HG02571 (cell line): ENCODE measurements around the gene THSD7B.
"Not testable (repeated sequence)": the region's sequence is repeated elsewhere in the genome, so short reads cannot be mapped to it uniquely, and the experiment has no call there.

Source experiments
- ATAC-seq: cut with Tn5 transposase; IDR thresholded peaks from one replicate; pipeline ENCODE4 v1.9.1; 2021; ENCODE audit warnings: mild to moderate bottlenecking, moderate library complexity; ENCODE audit not compliant: unreplicated experiment

Gene THSD7B

DNA sequence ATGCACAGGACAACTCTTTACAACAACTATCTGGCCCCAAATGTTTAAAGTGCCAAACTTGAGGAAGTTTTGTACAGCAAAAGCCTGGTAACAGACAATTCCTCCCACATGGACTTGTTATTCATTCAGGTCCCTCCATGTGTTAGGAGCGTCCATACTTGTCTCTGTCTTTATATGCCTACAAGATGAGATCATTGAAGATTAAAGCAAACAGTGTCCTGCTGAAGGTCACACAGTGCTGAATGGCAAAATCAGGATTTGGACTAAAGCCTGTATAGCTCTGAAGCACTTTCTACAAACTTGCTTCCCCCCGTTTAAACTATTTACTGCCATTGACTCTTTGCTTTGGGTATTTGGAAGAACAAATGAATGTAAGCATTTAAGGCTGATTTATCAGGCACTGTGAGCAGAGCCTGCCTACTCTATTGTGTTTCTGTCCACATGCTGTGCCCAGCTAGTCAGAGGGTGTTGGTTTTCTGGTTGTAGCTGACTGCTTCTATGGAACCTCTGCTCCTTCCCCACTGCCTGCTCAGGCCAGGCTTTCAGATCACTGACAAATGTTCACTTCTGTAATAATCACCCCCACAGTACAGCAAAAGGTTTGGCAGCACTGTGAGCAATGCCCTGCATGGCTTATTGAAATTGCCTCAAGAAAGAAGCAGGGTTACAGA is 274.3 kb downstream of the THSD7B start:
- ATAC-seq: no peak

GRCh38 chr2:137047369-137047768 is 282.0 kb downstream of the THSD7B start:
- no peak for ATAC-seq

DNA sequence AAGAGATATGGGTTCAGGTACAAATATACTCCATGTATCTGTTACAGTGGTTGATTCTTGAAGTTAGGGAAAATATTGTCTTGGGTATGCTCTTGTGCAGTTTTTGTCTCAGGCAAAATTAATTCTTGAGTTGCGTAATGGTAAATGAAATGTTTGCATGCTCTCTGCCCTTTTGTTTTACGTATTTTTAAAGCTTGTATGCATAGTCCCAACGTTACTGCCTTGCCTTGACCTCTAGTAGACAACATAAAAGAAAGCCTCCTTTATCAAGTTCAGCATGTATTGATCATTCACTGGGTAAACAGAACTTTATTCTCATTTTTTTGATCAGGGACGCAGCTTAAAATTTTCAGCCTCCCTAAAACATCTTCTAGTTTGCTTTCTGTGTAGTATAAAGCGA is 283.1 kb downstream of the THSD7B start:
- no peak for ATAC-seq

DNA sequence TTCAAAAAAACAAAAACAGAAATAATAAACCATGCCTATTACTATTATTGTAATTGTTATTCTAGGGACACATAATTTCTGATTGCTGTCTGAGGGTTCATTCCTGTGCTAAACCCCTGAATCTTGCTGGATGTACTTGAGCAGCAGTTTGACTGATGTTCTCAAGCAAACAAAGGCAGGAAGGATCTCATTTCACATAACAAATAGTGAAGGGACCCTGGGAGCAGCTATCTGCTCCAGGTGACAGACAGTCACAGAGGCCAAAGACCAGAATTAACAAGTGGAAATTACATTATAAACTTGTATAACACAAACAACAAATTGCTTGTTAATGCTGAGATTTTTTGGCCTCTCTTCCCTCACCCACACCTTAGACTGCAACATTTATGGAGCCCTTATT is 284.2 kb downstream of the THSD7B start:
- ATAC-seq: no peak

GRCh38 chr2:137050949-137051348 is 285.6 kb downstream of the THSD7B start:
- no peak for ATAC-seq

DNA sequence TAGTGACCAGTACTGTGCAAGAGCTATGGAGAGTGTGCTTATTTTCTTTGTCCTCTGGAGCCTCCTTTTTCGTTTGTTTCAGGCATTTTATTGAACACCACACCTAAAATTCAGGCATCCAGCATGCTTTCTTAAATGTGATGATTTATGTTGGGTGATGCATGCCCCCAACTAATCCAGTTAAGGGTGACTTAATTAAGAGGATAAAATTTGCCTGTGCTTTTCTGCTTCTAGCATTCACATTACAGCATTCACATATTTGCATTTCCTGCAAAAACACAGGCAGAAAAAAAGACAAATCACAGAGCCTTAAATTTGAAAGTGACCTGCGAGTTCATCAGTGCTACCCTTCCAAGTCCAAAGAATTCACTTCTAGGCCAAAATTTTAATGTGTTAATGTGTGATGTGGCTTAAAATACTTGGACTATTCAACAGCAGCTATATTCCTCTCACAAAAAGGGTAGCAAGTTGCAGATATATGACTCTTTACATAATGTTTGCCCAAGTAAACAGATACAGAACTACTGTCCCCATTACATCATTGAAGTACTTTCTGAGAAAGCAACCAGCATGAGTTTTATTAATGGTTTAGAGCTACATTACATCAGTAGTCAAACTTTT is 286.5 kb downstream of the THSD7B start:
- no peak for ATAC-seq

GRCh38 chr2:137056704-137057103 is 291.4 kb downstream of the THSD7B start:
- ATAC-seq: no peak

DNA sequence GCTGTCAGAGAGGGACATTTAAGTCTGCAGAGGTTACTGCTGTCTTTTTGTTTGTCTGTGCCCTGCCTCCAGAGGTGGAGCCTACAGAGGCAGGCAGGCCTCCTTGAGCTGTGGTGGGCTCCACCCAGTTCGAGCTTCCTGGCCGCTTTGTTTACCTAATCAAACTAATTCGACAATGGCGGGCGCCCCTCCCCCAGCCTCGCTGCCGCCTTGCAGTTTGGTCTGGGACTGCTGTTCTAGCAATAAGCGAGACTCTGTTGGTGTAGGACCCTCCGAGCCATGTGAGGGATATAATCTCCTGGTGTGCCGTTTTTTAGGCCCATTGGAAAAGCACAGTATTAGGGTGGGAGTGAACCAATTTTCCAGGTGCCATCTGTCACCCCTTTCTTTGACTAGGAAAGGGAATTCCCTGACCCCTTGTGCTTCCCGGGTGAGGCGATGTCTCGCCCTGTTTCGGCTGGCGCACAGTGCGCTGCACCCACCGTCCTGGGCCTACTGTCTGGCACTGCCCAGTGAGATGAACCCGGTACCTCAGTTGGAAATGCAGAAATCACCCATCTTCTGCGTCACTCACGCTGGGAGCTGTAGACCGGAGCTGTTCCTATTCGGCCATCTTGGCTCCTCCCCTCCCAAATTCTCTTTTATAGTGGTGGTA is 310.9 kb downstream of the THSD7B start:
- not testable (repeated sequence) for ATAC-seq

DNA sequence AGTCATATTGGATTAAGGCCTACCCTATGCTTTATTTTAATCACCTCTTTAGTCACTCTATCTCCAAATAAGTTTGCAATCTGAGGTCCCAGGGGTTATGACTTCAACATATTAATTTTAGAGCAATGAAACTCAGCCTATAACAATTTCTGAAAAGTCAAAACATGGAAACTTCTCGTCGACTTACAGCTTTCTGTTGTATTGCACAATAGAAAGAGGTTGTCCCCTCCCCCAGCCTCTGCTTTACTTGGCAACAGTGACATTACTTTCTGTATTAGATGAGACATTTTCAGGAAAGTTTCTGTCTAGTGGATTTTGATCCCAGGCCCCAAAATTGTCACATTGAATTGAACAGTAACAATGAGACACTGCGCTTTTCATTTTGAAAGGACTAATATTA is 326.4 kb downstream of the THSD7B start:
- ATAC-seq: no peak

DNA sequence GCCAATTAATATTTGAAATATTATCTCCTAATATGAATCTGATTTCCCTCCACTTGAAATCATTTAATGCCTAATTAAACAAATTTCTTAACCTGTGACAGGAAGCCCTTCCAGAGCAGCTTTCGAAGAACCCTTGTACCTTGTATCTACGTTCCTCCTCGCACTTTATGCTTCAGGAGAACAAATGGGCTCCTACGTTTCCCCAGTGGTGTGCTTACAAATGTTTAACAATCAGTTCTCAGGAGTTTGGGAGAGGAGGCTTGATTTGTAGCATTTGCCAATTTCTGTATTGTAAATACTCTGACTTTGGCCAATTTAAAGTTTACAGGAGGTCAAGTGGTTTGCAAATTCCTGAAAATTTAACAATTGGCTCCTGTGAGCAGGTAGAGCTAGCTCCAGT is 327.8 kb downstream of the THSD7B start:
- ATAC-seq: no peak

- no peak for ATAC-seq
These were observed 330.8 kb downstream of the THSD7B start for GRCh38 chr2:137096187-137096586.

DNA sequence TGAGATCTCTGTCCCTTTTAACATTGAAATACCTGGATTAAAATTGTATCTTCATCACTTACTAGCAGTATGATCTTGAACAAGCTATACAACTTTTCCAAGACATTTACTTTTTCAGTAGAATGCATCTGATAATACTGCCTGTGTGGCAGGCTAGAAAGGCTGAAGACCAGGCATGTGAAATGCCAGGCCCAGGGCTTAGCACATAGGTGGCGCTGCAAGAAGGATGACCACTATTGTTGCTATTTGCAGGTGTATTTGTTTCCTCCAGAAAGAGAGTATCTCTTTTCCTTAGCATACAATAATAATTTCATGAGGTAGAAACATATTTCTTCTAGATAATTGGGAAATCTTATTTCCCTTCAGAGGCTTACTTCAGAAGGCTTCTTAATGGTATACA is 331.3 kb downstream of the THSD7B start:
- no peak for ATAC-seq

DNA sequence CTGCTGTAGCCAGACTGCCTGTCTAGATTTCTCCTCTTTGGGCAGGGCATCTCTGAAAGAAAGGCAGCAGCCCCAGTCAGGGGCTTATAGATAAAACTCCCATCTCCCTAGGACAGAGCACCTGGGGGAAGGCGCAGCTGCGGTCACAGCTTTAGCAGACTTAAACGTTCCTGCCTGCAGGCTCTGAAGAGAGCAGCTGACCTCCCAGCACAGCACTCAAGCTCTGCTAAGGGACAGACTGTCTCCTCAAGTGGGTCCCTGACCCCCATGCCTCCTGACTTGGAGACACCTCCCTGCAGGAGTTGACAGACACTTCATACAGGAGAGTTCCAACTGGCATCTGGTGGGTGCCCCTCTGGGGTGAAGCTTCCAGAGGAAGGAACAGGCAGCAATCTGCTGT is 336.5 kb downstream of the THSD7B start:
- ATAC-seq: not testable (repeated sequence)

DNA sequence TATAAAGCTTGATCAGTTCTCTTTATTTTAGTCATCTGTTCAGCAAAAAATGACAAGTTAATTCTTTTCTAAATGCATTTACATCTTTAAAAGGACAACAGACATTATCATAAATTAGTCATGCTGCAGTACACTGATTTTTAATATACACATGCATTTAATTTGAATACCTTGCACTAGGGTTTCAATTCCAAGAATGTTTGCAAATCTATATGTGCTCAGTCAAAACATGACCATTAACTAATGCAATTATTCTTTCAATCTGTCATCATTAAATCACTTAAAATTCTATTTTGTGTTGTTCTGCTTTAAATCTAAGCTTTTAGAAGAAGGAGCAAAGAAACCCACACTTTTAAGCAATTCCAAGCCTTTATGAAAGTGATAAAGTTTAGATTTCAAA is 342.6 kb downstream of the THSD7B start:
- ATAC-seq: no peak

- no peak for ATAC-seq
These were observed 346.6 kb downstream of the THSD7B start for GRCh38 chr2:137111896-137112295.

DNA sequence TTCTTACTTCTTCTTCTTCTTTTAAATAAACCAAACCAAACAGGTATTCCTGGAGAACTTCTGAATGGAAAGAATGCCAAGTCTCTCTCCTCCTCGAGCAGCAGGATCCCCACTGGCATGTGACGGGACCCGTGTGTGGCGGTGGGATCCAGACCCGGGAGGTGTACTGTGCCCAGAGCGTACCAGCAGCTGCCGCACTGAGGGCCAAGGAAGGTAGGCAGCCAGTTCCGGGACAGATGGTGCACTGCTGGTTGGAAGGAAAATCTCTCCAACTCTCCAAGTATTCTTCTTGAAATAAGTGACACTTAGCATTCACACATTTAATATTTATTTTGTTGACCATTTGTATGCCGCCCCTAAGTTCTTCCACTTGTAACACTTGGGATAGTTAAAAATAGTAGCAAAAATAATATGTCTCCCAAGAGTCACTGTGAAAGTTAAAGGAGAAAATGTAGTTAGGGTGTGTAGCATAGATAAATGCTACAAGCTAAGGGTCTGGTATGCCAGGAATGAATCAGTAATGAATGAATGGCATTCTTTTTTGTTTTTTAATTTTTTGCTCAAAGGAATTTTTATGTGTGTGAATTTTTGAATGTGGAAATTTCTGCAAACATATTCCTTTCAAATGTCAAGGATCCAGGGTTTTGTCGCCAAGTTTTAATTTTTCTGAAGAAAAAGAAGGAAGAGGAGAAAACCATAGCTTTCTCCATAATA is 349.9 kb downstream of the THSD7B start:
- ATAC-seq: no peak

DNA sequence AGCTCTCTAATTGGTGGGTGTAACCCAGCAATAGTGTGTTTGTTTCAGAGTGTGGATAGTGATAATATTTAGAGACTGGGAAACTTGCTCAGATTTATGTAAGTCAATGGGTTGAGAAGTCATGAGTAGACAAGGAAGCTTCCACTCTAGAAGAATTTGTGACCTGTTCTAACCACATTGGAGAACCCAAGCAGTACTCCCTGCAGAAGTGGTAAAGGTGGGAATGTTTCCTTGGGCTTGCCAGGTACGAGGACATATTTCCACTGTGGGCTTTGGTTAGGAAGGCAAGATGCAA is 350.4 kb downstream of the THSD7B start:
- ATAC-seq: no peak

DNA sequence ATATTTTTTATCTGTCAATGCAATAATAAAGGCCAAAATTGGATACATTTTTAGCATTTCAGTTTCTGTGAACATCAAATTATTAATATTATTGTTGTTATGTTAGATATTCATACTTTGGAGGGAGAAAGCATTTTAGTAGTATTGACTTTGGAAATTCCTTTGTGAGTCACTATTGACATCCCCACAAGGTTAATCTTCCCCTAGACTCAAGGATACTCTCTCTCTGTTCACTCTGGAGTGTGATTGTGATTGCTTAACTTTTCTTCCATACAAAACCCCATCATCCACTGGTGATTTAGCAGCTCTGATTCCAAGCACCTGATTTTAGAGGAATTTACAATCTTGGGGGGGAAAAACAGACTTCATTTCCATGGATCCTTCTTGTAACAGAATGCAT is 352.0 kb downstream of the THSD7B start:
- no peak for ATAC-seq

DNA sequence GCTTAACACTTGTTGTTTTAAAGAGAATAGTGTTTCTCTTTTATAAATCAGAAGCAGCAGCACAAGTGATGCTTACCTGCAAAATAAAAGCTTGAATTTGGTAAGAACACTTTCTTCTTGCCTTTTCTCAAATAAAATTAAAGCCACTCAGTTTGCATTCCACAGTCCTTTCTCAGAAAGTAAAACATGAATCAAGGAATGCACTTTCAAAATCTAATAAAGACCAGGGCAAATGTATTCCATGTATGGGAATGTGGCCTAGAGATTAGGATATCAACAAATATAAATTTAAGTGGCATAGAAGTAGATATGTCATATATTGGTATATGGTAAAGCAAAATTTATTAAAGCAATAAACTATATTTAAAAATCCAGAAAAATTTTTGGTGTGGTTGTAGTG is 352.8 kb downstream of the THSD7B start:
- no peak for ATAC-seq

DNA sequence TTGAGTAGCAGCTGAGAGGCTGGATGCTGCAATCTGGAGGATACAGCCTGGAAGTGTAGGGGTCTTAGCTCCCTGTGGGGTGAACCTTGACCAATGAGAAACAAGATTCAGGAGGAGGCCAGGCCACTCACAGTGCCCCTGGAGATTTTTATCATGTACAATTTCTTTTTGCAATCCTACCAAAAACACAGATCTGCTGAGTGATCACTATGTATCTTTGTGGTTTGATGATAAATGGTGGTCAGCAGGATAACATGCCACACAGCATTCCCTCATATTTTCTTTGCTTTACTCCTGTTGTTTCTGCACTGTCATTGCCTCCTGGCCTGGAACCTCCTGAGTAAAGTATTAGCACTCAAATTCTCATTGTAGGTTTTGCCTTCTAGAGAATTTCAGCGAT is 357.9 kb downstream of the THSD7B start:
- no peak for ATAC-seq

- ATAC-seq: no peak
These were observed 367.9 kb downstream of the THSD7B start for GRCh38 chr2:137133225-137133624.

- no peak for ATAC-seq
These were observed 372.9 kb downstream of the THSD7B start for GRCh38 chr2:137138263-137138662.
